KG1 (cell line): ENCODE data around the gene KPNA6.

Experiments used
- DNase-seq: peaks from one replicate; lab custom pipeline; 2025; lab: John Stamatoyannopoulos, UW

The KPNA6 gene

GRCh38 chr1:32187850-32188249, 80.0 kb downstream of the KPNA6 start:
- no peak for DNase-seq

GRCh38 chr1:32192220-32192948, 84.5 kb downstream of the KPNA6 start:
- no peak for DNase-seq

- DNase-seq: no peak
These were observed 87.1 kb downstream of the KPNA6 start for GRCh38 chr1:32194984-32195383.

GRCh38 chr1:32195531-32195930, 87.7 kb downstream of the KPNA6 start:
- DNase-seq: no peak

GRCh38 chr1:32195972-32196823, 88.3 kb downstream of the KPNA6 start:
- DNase-seq: no peak

GRCh38 chr1:32197074-32197473, 89.2 kb downstream of the KPNA6 start:
- no peak for DNase-seq

- no peak for DNase-seq
These were observed 90.0 kb downstream of the KPNA6 start for GRCh38 chr1:32197837-32198236.

GRCh38 chr1:32198237-32199042, 90.6 kb downstream of the KPNA6 start:
- no peak for DNase-seq

GRCh38 chr1:32199043-32199716, 91.3 kb downstream of the KPNA6 start:
- no peak for DNase-seq

GRCh38 chr1:32199717-32200072, 91.8 kb downstream of the KPNA6 start:
- no peak for DNase-seq

- no peak for DNase-seq
These were observed 92.6 kb downstream of the KPNA6 start, which contains the start of gene CCDC28B for GRCh38 chr1:32200226-32201010. Gene CCDC28B, plus strand, starts transcription at chr1:32200595. Its CDS starts 1,341 bp downstream, at chr1:32201936.

- DNase-seq: peak; percentile 23
These were observed 93.4 kb downstream of the KPNA6 start for GRCh38 chr1:32201011-32201855.

- DNase-seq: no peak
These were observed 97.1 kb downstream of the KPNA6 start for GRCh38 chr1:32204943-32205361.

- peak; percentile 78 for DNase-seq
These were observed 97.8 kb downstream of the KPNA6 start, which contains the start of gene IQCC for GRCh38 chr1:32205401-32206370. Gene IQCC, plus strand, starts transcription at chr1:32205671. Its CDS starts 11 bp downstream, at chr1:32205682.

GRCh38 chr1:32208469-32208868, 100.6 kb downstream of the KPNA6 start:
- no peak for DNase-seq

GRCh38 chr1:32208891-32209328, 101.1 kb downstream of the KPNA6 start, which contains the start of gene DCDC2B:
Gene DCDC2B, plus strand, starts transcription at chr1:32209089. Its CDS starts 5 bp downstream, at chr1:32209094.
- DNase-seq: no peak

GRCh38 chr1:32215629-32216480, 108.0 kb downstream of the KPNA6 start:
- peak; percentile 27 for DNase-seq

- no peak for DNase-seq
These were observed 108.7 kb downstream of the KPNA6 start for GRCh38 chr1:32216566-32216965.
